HEK293T (cell line): ENCODE data around the gene ZNF543.
A peak's percentile ranks its signal among the peaks of the same experiment; 100 is the strongest.

Source experiments
- BHLHE40 ChIP-seq: fragments of 450-650 bp; IDR thresholded peaks from 2 replicates; pipeline ENCODE4 v1.6.1; 2016; ENCODE audit warnings: mild to moderate bottlenecking, moderate library complexity, borderline replicate concordance
- ELF4 ChIP-seq: fragments of 450-650 bp; IDR thresholded peaks from 2 replicates; pipeline ENCODE4 v1.6.1; 2017; ENCODE audit warnings: antibody characterized with exemption
- FOXA1 ChIP-seq: fragments of 450-650 bp; IDR thresholded peaks from 2 replicates; pipeline ENCODE4 v1.6.1; 2016; ENCODE audit warnings: mild to moderate bottlenecking
- HDGF ChIP-seq: fragments of 450-650 bp; IDR thresholded peaks from 2 replicates; pipeline ENCODE4 v1.6.1; 2017; ENCODE audit warnings: antibody characterized with exemption, borderline replicate concordance
- L3MBTL2 ChIP-seq: fragments of 450-650 bp; conservative IDR thresholded peaks from 2 replicates; pipeline ENCODE4 v1.6.1; 2016; ENCODE audit warnings: mild to moderate bottlenecking
- NFRKB ChIP-seq: fragments of 450-650 bp; IDR thresholded peaks from 2 replicates; pipeline ENCODE4 v1.6.1; 2016; ENCODE audit warnings: mild to moderate bottlenecking, moderate library complexity
- SUZ12 ChIP-seq: fragments of 450-650 bp; IDR thresholded peaks from 2 replicates; pipeline ENCODE4 v1.6.1; 2016; ENCODE audit warnings: mild to moderate bottlenecking
- TARDBP ChIP-seq: fragments of 450-650 bp; IDR thresholded peaks from 2 replicates; pipeline ENCODE4 v1.6.1; 2016
- ZNF384 ChIP-seq: fragments of 450-650 bp; IDR thresholded peaks from 2 replicates; pipeline ENCODE4 v1.6.1; 2016
- TF ChIP-seq, protein P1 (sequence below): fragments of 450-650 bp; IDR thresholded peaks from 2 replicates; pipeline ENCODE4 v1.6.1; 2016

DNA sequence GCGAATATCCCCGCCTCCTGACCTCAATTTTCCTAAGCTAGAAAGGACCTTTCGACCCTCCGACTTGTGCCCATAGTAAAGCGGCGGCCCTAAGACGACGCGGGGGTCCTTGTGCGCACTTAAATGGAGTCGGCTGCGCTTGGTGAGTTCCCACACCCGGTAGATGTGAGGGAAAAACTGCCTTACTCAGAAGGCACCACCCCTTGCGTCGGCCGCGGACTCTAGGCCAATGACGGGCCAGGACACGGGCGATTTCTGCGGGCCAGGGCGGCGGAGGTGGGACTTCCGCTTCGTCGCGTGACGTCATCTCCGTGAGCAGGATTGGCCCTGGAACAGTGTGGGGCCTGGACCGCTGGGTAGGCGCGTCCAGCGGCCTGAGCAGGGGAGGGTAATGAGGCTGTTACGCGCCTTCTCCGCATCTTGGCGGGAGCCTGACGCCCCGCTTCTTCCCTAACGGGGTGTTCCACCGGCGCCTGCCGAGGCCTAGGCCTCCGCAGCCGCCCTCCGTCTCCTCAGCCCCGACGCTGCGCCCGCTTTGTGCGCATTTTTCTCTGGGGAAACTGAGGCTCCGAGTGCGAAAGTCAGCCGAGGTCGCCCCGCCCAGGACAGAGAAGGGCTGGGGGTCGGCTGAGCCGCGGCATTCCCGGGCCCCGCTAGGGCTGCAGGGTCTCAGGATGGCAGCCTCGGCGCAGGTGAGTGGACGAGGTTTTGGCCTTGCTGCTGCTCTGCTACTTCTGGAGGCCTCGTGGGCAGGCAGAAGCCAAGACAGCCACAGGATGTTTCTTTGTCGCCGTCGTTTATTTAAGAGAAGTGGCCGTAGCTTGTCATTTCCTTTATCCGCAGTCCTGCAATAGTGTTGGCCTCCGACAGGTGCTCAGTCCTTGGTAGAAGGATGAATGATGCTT lies at the start of gene ZNF543:
- TF ChIP-seq BHLHE40, result no peak
- no peak for TF ChIP-seq HDGF
- TF ChIP-seq ELF4, result no peak
- TF ChIP-seq L3MBTL2, result peak; percentile 48
- no peak for TF ChIP-seq TARDBP
- TF ChIP-seq, protein P1, sequence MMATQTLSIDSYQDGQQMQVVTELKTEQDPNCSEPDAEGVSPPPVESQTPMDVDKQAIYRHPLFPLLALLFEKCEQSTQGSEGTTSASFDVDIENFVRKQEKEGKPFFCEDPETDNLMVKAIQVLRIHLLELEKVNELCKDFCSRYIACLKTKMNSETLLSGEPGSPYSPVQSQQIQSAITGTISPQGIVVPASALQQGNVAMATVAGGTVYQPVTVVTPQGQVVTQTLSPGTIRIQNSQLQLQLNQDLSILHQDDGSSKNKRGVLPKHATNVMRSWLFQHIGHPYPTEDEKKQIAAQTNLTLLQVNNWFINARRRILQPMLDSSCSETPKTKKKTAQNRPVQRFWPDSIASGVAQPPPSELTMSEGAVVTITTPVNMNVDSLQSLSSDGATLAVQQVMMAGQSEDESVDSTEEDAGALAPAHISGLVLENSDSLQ, result no peak
- no peak for TF ChIP-seq SUZ12
- TF ChIP-seq NFRKB, result no peak
- TF ChIP-seq FOXA1, result no peak
- no peak for TF ChIP-seq ZNF384
